IMR-90 (cell line): Measurements from ENCODE around the gene IL22. TPM values are rescaled to one million over a fixed set of nuclear protein-coding genes. Genes with fewer than 3 reads are reported as not detected.

Experiments
- ATAC-seq: fragments of 200-7000 bp; cut with Tn5 transposase; 2 replicates; pipeline ENCODE4 v1.9.1; 2020; ENCODE audit warnings: low read depth, mild to moderate bottlenecking, moderate library complexity
- BruUV-seq: library from RNA; stranded (reverse); fragments of 400-500 nt; replicated peaks from 2 replicates; lab custom pipeline; 2021; lab: Mats Ljungman, UMichigan
- CTCF ChIA-PET: fragments of 300-600 bp; formaldehyde crosslinking; extraction: SDS; loops from one replicate; lab custom pipeline; 2021; ENCODE audit warnings: antibody characterized with exemption; lab: Yijun Ruan, JAX
- POLR2A ChIA-PET: fragments of 300-600 bp; sonication (Branson Sonifier 250); formaldehyde crosslinking; loops from one replicate; lab custom pipeline; 2022; ENCODE audit warnings: antibody characterized with exemption; ENCODE audit not compliant: unreplicated experiment; lab: Charles Lee
- DNase-seq: peaks from one replicate; pipeline ENCODE4 v3.0.0; 2013
- H2AFZ ChIP-seq: replicated peaks from 2 replicates; pipeline ENCODE3; 2013; ENCODE audit warnings: low read length, mild to moderate bottlenecking; ENCODE audit not compliant: poor library complexity
- H2AK5ac ChIP-seq: 2 replicates; pipeline ENCODE4 v1.6.1; 2013; ENCODE audit warnings: low read depth, low read length, inconsistent platforms
- H2AK9ac ChIP-seq: replicated peaks from 2 replicates; pipeline ENCODE3; 2013; ENCODE audit warnings: mild to moderate bottlenecking, low read depth, low read length, moderate library complexity; ENCODE audit not compliant: poor library complexity
- H2BK120ac ChIP-seq: 2 replicates; pipeline ENCODE4 v1.6.1; 2013; ENCODE audit warnings: low read depth, low read length, inconsistent platforms
- H2BK15ac ChIP-seq: 3 replicates; pipeline ENCODE4 v1.6.1; 2013; ENCODE audit warnings: low read depth, low read length, inconsistent platforms
- H2BK20ac ChIP-seq: 2 replicates; pipeline ENCODE4 v1.6.1; 2013; ENCODE audit warnings: low read depth, mild to moderate bottlenecking, inconsistent platforms, low read length, moderate library complexity
- H2BK5ac ChIP-seq: 2 replicates; pipeline ENCODE4 v1.6.1; 2013; ENCODE audit warnings: mild to moderate bottlenecking, low read depth, low read length, inconsistent platforms; ENCODE audit not compliant: poor library complexity, severe bottlenecking
- H3K14ac ChIP-seq: replicated peaks from 2 replicates; pipeline ENCODE4 v1.6.1; 2013; ENCODE audit warnings: low read depth, low read length, inconsistent platforms
- H3K18ac ChIP-seq: 2 replicates; pipeline ENCODE4 v1.6.1; 2013; ENCODE audit warnings: low read depth, low read length, control low read depth
- H3K23ac ChIP-seq: 2 replicates; pipeline ENCODE4 v1.6.1; 2013; ENCODE audit warnings: low read depth, low read length, inconsistent platforms
- H3K27ac ChIP-seq: 2 replicates; pipeline ENCODE4 v1.5.1; 2013; ENCODE audit warnings: mild to moderate bottlenecking, control low read depth, low read length; ENCODE audit not compliant: insufficient read depth
- H3K27me3 ChIP-seq: 2 replicates; pipeline ENCODE4 v1.6.1; 2013; ENCODE audit warnings: low read length; ENCODE audit not compliant: control insufficient read depth, insufficient read depth
- H3K36me3 ChIP-seq: 2 replicates; pipeline ENCODE4 v1.6.1; 2013; ENCODE audit warnings: low read length, mixed read lengths; ENCODE audit not compliant: control insufficient read depth, insufficient read depth
- H3K4ac ChIP-seq: 2 replicates; pipeline ENCODE4 v1.6.1; 2013; ENCODE audit warnings: low read depth, low read length, inconsistent platforms
- H3K4me1 ChIP-seq: 2 replicates; pipeline ENCODE4 v1.6.1; 2013; ENCODE audit warnings: low read length, mixed read lengths; ENCODE audit not compliant: control insufficient read depth, insufficient read depth
- H3K4me2 ChIP-seq: 2 replicates; pipeline ENCODE4 v1.6.1; 2013; ENCODE audit warnings: low read depth, mild to moderate bottlenecking, control low read depth, low read length, moderate library complexity
- H3K4me3 ChIP-seq: 2 replicates; pipeline ENCODE4 v1.5.1; 2013; ENCODE audit warnings: low read depth, mild to moderate bottlenecking, control low read depth, low read length, moderate library complexity; ENCODE audit not compliant: insufficient read depth
- H3K56ac ChIP-seq: 2 replicates; pipeline ENCODE4 v1.6.1; 2013; ENCODE audit warnings: low read length, inconsistent platforms; ENCODE audit not compliant: insufficient read depth; ENCODE audit errors: extremely low read depth
- H3K79me1 ChIP-seq, 2 experiments: 2 replicates each; pipeline ENCODE4 v1.6.1; 2013; ENCODE audit warnings: low read length in 2 of 2, inconsistent platforms in 1 of 2, low read depth in 1 of 2
- H3K9ac ChIP-seq: 2 replicates; pipeline ENCODE4 v1.6.1; 2013; ENCODE audit warnings: low read depth, low read length, control low read depth
- H3K9me1 ChIP-seq: 2 replicates; pipeline ENCODE4 v1.6.1; 2013; ENCODE audit warnings: low read length, inconsistent platforms; ENCODE audit not compliant: insufficient read depth
- H3K9me3 ChIP-seq: 2 replicates; pipeline ENCODE4 v1.6.1; 2013; ENCODE audit warnings: low read length; ENCODE audit not compliant: control insufficient read depth, insufficient read depth
- H4K20me1 ChIP-seq: 2 replicates; pipeline ENCODE4 v1.6.1; 2013; ENCODE audit warnings: low read length, inconsistent platforms; ENCODE audit not compliant: insufficient read depth
- H4K5ac ChIP-seq: 2 replicates; pipeline ENCODE4 v1.6.1; 2013; ENCODE audit warnings: mild to moderate bottlenecking, low read depth, low read length, control low read depth
- H4K8ac ChIP-seq, 2 experiments: 2 replicates each; pipeline ENCODE4 v1.6.1; 2013; ENCODE audit warnings: low read depth in 2 of 2, low read length in 2 of 2, control low read depth in 1 of 2, inconsistent platforms in 1 of 2
- H4K91ac ChIP-seq: 2 replicates; pipeline ENCODE4 v1.6.1; 2013; ENCODE audit warnings: low read depth, low read length, inconsistent platforms; ENCODE audit not compliant: insufficient read depth
- CEBPB ChIP-seq: IDR thresholded peaks from 2 replicates; pipeline ENCODE4 v1.6.1; 2012; ENCODE audit warnings: low read depth, low read length, improper control_type of control experiment
- MAZ ChIP-seq: IDR thresholded peaks from 2 replicates; pipeline ENCODE4 v1.6.1; 2012; ENCODE audit warnings: low read depth, mild to moderate bottlenecking, low read length, improper control_type of control experiment, moderate library complexity, borderline replicate concordance
- WGBS, 2 experiments: methylation state at CpG; one replicate each; pipeline versions ENCODE4 v1.1.5 to v1.1.7; 2013; ENCODE audit warnings: missing lambda C conversion rate in 2 of 2; ENCODE audit not compliant: insufficient read length in 1 of 2; ENCODE audit errors: extremely low coverage in 2 of 2; 5-methylcytosine and 5-hydroxymethylcytosine counted together
- dilution Hi-C: fragments of 300-500 bp; cut with HindIII; formaldehyde crosslinking; loops from one replicate; pipeline ENCODE4 v1.14.3; 2018; ENCODE audit warnings: low sequenced_read_pairs; ENCODE audit not compliant: unreplicated experiment
- in situ Hi-C: fragments of 300-500 bp; cut with MboI; formaldehyde crosslinking; loops from 3 replicates; pipeline ENCODE4 v1.14.3; 2019; ENCODE audit warnings: low sequenced_read_pairs, inconsistent platforms, mixed read lengths
- intact Hi-C: fragments of 100-400 bp; cut with micrococcal nuclease; formaldehyde crosslinking; loops from 2 replicates; pipeline ENCODE4 v1.10.0; 2022
- polyA plus RNA-seq, 3 experiments: library from polyadenylated mRNA; depleted of rRNA; stranded (reverse); fragments of >200 nt; gene quantifications; 2 replicates each; pipeline ENCODE4 v1.2.3, GENCODE V29; 2012; ENCODE audit warnings: low replicate concordance in 1 of 3
- total RNA-seq: library from RNA; depleted of rRNA; stranded (reverse); fragments of >200 nt; gene quantifications from 2 replicates; pipeline ENCODE4 v1.2.3, GENCODE V29; 2012

Gene IL22
- total and polyA plus RNA-seq, 2 of the 4 experiments (the other 2 are of a cell fraction), result not detected

DNA sequence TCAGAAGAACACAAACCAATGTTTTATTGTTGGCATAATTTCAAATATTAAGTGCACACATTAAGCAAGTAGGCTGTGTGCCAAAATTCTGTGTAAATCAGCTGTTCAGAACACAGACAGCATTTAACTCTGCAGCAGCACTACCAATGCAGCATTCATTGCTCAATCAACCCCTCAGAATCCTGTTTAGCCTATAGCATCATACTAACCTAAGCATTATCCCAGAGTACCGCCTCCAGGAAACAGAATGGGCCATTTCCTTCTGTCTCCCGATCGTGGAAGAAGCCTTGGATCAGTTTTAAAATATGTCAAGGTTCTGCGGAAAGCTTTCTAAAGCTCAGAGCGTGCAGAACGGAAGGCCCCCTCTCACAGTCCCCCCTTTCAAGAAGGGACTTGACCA is 31.1 kb downstream of the IL22 start:
- Histone ChIP-seq H3K27ac (no peak overlapping the region), H3K27me3 (peaks cover 1% of the 10 kb centered on the region; the same call in 1 of the 2 replicates), H3K4ac (no peak overlapping the region), H3K4me2 (peak overlapping the region; percentile 56), H2BK20ac (no peak overlapping the region), H3K4me1 (peaks cover 2% of the 10 kb centered on the region; the same call in 1 of the 2 replicates), H3K36me3 (no peaks in the 10 kb centered on the region), H4K91ac (no peak overlapping the region), H3K9ac (peak overlapping the region; percentile 55; the same call in 1 of the 2 replicates), H3K9me3 (no peaks in the 10 kb centered on the region), H3K4me3 (peak overlapping the region; percentile 36), H2AK9ac (no peak overlapping the region), H3K14ac (no peak overlapping the region), H4K20me1 (no peaks in the 10 kb centered on the region), H3K56ac (no peak overlapping the region), H2BK15ac (no peak overlapping the region), H3K79me1 (no peaks in the 10 kb centered on the region), H3K18ac (no peak overlapping the region), H2AFZ (peak overlapping the region; percentile 75), H4K8ac (peak overlapping the region in 1 of 2 experiments; percentile 36; a peak in 1 of 4 replicates), H3K23ac (0 out of 2 replicates have a peak overlapping the region, but pooled peaks have one; percentile 21), H4K5ac (no peak overlapping the region), H2BK120ac (no peak overlapping the region), H3K9me1 (no peaks in the 10 kb centered on the region), H2AK5ac (no peak overlapping the region), H2BK5ac (no peak overlapping the region)
- DNase-seq, result peak; percentile 58
- POLR2A ChIA-PET, result no interaction called here
- no TSS peak for BruUV-seq
- TF ChIP-seq CEBPB (peak; percentile 83), MAZ (no peak)
- dilution Hi-C loops, result loop anchor here (25.0 kb wide), 1 partner anchor 90 kb away; no protein-coding TSS in a partner anchor
- CTCF ChIA-PET, result interaction anchor here (0.5 to 3.3 kb wide), 10 partner anchors 10 to 518 kb away, joined by 3 to 25 read pairs (median 5); partner anchors contain the start of gene MDM1
- in situ Hi-C loops, result no loop called here
- WGBS, 2 experiments, result no CpG with 5 or more reads among the region's 6 CpGs
- peak; percentile 51 for ATAC-seq
- intact Hi-C loops, result loop anchor here (5.0 to 10.0 kb wide), 4 partner anchors 390 to 865 kb away; partner anchors contain the start of genes MDM2 and RAP1B
